Naive thymus-derived CD4-positive, alpha-beta T cell (primary cell): ENCODE measurements around the gene NEMF. TPM values are rescaled to one million over a fixed set of nuclear protein-coding genes. Genes with fewer than 3 reads are reported as not detected.

Experiments used
- ATAC-seq: fragments of 150-1000 bp; cut with Tn5 transposase; 2 replicates; pipeline ENCODE4 v1.10.0; 2021; ENCODE audit warnings: mild to moderate bottlenecking, moderate library complexity
- CTCF ChIA-PET: fragments of 350-600 bp; sonication (Branson Sonifier 250); formaldehyde crosslinking; loops from one replicate; lab custom pipeline; 2021; ENCODE audit warnings: antibody characterized with exemption; lab: Charles Lee
- POLR2A ChIA-PET: fragments of 350-600 bp; sonication (Branson Sonifier 250); formaldehyde crosslinking; loops from one replicate; lab custom pipeline; 2021; ENCODE audit warnings: antibody characterized with exemption, inconsistent platforms; lab: Charles Lee
- DNase-seq, 9 donors: peaks; one replicate each; pipeline versions ENCODE4 v3.0.0 to v3.0.0-alpha.2; 2020 to 2022; ENCODE audit warnings: mixed read lengths in 1 of 9
- H3K27ac ChIP-seq: one replicate; pipeline ENCODE4 v1.7.0; 2013; ENCODE audit warnings: mild to moderate bottlenecking, low read depth, low read length, moderate library complexity
- H3K27me3 ChIP-seq, 2 donors: one replicate each; pipeline ENCODE4 v1.7.0; 2013; ENCODE audit warnings: low read length in 2 of 2, mild to moderate bottlenecking in 2 of 2, moderate library complexity in 2 of 2; ENCODE audit not compliant: control insufficient read depth in 2 of 2, insufficient read depth in 2 of 2
- H3K36me3 ChIP-seq, 3 experiments: 1 replicate in 2 of 3; 2 replicates in 1 of 3; pipeline ENCODE4 v1.7.0; 2013; ENCODE audit warnings: low read length in 3 of 3, mild to moderate bottlenecking in 3 of 3, moderate library complexity in 1 of 3; ENCODE audit not compliant: insufficient read depth in 3 of 3, control insufficient read depth in 2 of 3
- H3K4me1 ChIP-seq, 2 donors: one replicate each; pipeline ENCODE4 v1.7.0; 2013; ENCODE audit warnings: low read length in 2 of 2, mild to moderate bottlenecking in 2 of 2, moderate library complexity in 1 of 2; ENCODE audit not compliant: control insufficient read depth in 2 of 2, insufficient read depth in 2 of 2
- H3K4me3 ChIP-seq: 2 replicates; pipeline ENCODE4 v1.7.0; 2013; ENCODE audit warnings: mild to moderate bottlenecking, low read length
- H3K9me3 ChIP-seq, 3 experiments: 1 replicate in 2 of 3; 2 replicates in 1 of 3; pipeline ENCODE4 v1.7.0; 2013; ENCODE audit warnings: low read length in 3 of 3; ENCODE audit not compliant: control insufficient read depth in 2 of 3
- H3K27ac Mint-ChIP-seq, 9 donors: one replicate each; pipeline ENCODE4 v1.8.0; 2020 to 2022; ENCODE audit warnings: mixed read lengths in 9 of 9, mild to moderate bottlenecking in 8 of 9, moderate library complexity in 5 of 9, inconsistent platforms in 2 of 9
- H3K27me3 Mint-ChIP-seq, 5 donors: one replicate each; pipeline ENCODE4 v1.8.0; 2021 to 2022; ENCODE audit warnings: mixed read lengths in 5 of 5, mild to moderate bottlenecking in 1 of 5
- H3K36me3 Mint-ChIP-seq, 5 donors: one replicate each; pipeline ENCODE4 v1.8.0; 2020 to 2022; ENCODE audit warnings: mixed read lengths in 5 of 5, mild to moderate bottlenecking in 3 of 5, inconsistent platforms in 1 of 5
- H3K4me1 Mint-ChIP-seq, 7 donors: one replicate each; pipeline ENCODE4 v1.8.0; 2020 to 2022; ENCODE audit warnings: mixed read lengths in 7 of 7, mild to moderate bottlenecking in 3 of 7, inconsistent platforms in 1 of 7
- H3K4me3 Mint-ChIP-seq, 10 donors: one replicate each; pipeline ENCODE4 v1.8.0; 2020 to 2022; ENCODE audit warnings: mild to moderate bottlenecking in 10 of 10, mixed read lengths in 10 of 10, moderate library complexity in 6 of 10, inconsistent platforms in 2 of 10
- H3K9me3 Mint-ChIP-seq, 11 donors: one replicate each; pipeline ENCODE4 v1.8.0; 2020 to 2022; ENCODE audit warnings: mixed read lengths in 11 of 11, mild to moderate bottlenecking in 4 of 11, inconsistent platforms in 1 of 11, moderate library complexity in 1 of 11
- intact Hi-C, 2 donors: fragments of 100-400 bp; cut with micrococcal nuclease; formaldehyde crosslinking; loops; one replicate each; pipeline ENCODE4 v1.15.1; 2023
- polyA plus RNA-seq, 2 donors: library from polyadenylated mRNA; unstranded; fragments of 300-500 nt; fragmentation: Illumina TruSeq; gene quantifications; one replicate each; pipeline ENCODE4 v1.2.3, GENCODE V29; 2021
- total RNA-seq, 6 experiments: library from RNA in 5 of 6; stranded (reverse) in 5 of 6; gene quantifications; 1 replicate in 5 of 6; 2 replicates in 1 of 6; pipeline ENCODE4 v1.2.3 and lab custom pipeline; 2021 to 2026

Gene NEMF
- total and polyA plus RNA-seq, 7 experiments from 2014 or later = 36.8 to 127 (median 105) TPM

- Histone ChIP-seq H3K4me3 (peak within 1 kb of the TSS; percentile 62), H3K27ac (peak within 1 kb of the TSS; percentile 96), H3K27me3 (no peaks in the 10 kb centered on the region), H3K36me3 (peaks cover 0 to 3% (median 0%) of the 10 kb centered on the region in 3 experiments), H3K4me1 (peaks cover 26 to 27% of the 10 kb centered on the region in 2 donors), H3K9me3 (no peaks in the 10 kb centered on the region)
- POLR2A ChIA-PET = interaction anchor here (0.6 to 6.7 kb wide), 44 partner anchors 15 to 1019 kb away, joined by 3 to 92 read pairs (median 4); partner anchors contain the start of genes DMAC2L, DNAAF2, KLHDC1 and L2HGDH
- Mint-ChIP-seq H3K27me3 (peaks cover 0 to 2% (median 0%) of the 10 kb centered on the region in 5 donors), H3K4me3 (peak within 1 kb of the TSS; percentile 95 to 99 (median 98)), H3K27ac (peak within 1 kb of the TSS; percentile 98 to 100 (median 99)), H3K4me1 (peaks cover 20 to 46% (median 40%) of the 10 kb centered on the region in 7 donors), H3K36me3 (peaks cover 0 to 5% (median 0%) of the 10 kb centered on the region in 5 donors), H3K9me3 (peaks cover 0 to 6% (median 0%) of the 10 kb centered on the region in 11 donors)
- peak; percentile 84 to 94 (median 89) for DNase-seq
- intact Hi-C loops = loop anchor here (1.0 to 10.0 kb wide), 19 partner anchors 74 to 765 kb away; partner anchors contain the start of genes DMAC2L (in 2 of the 2), KLHDC1 (in 2 of the 2), L2HGDH (in 2 of the 2) and MGAT2 (in 2 of the 2)
- ATAC-seq = peak; percentile 88
- CTCF ChIA-PET = interaction anchor here (0.5 to 2.4 kb wide), 7 partner anchors 13 to 295 kb away, joined by 3 to 15 read pairs (median 5); partner anchors contain the start of genes DNAAF2, MGAT2 and RPL36AL
Observed at GRCh38 chr14:49767571-49768300, 84.9 kb downstream of the NEMF start, which contains the start of gene KLHDC2. TSS of gene KLHDC2 (plus strand) at chr14:49768153. CDS start at chr14:49768469, 316 bp downstream.

GRCh38 chr14:49767270-49767570 lies 85.4 kb downstream of the NEMF start:
- Histone ChIP-seq H3K4me3 (peak overlapping the region; percentile 62), H3K9me3 (no peaks in the 10 kb centered on the region), H3K36me3 (peaks cover 0 to 3% (median 0%) of the 10 kb centered on the region in 3 experiments), H3K27ac (peak overlapping the region; percentile 96), H3K27me3 (no peaks in the 10 kb centered on the region), H3K4me1 (peaks cover 26 to 27% of the 10 kb centered on the region in 2 donors)
- ATAC-seq (no peak), DNase-seq (no peak)
- H3K4me3 Mint-ChIP-seq = peak overlapping the region; percentile 94 to 99 (median 96)
- ChIA-PET POLR2A (interaction anchor here (0.6 to 6.7 kb wide), 32 partner anchors 15 to 765 kb away, joined by 3 to 92 read pairs (median 5); partner anchors contain the start of genes DMAC2L, DNAAF2, KLHDC1 and L2HGDH), CTCF (interaction anchor here (0.5 to 2.4 kb wide), 5 partner anchors 19 to 296 kb away, joined by 3 to 15 read pairs (median 4); partner anchors contain the start of genes DNAAF2, MGAT2 and RPL36AL)
- peaks cover 0 to 6% (median 0%) of the 10 kb centered on the region in 11 donors for H3K9me3 Mint-ChIP-seq
- peaks cover 0 to 2% (median 0%) of the 10 kb centered on the region in 5 donors for H3K27me3 Mint-ChIP-seq
- peak overlapping the region; percentile 97 to 100 (median 99) for H3K27ac Mint-ChIP-seq
- peaks cover 0 to 5% (median 3%) of the 10 kb centered on the region in 5 donors for H3K36me3 Mint-ChIP-seq
- intact Hi-C loops = loop anchor here (1.0 to 10.0 kb wide), 13 partner anchors 74 to 545 kb away; partner anchors contain the start of genes DMAC2L (in 2 of the 2), KLHDC1 (in 2 of the 2), L2HGDH (in 2 of the 2) and MGAT2 (in 2 of the 2)
- H3K4me1 Mint-ChIP-seq = peaks cover 20 to 46% (median 40%) of the 10 kb centered on the region in 7 donors

- H3K9me3 Mint-ChIP-seq = peaks cover 0 to 6% (median 0%) of the 10 kb centered on the region in 11 donors
Observed at GRCh38 chr14:49766839-49767238, 85.7 kb downstream of the NEMF start.

GRCh38 chr14:49761839-49762551 lies 90.6 kb downstream of the NEMF start:
- H3K9me3 Mint-ChIP-seq = peaks cover 0 to 3% (median 0%) of the 10 kb centered on the region in 11 donors
- H3K36me3 ChIP-seq = no peaks in the 10 kb centered on the region
- ATAC-seq (no peak), DNase-seq (no peak)
- H3K9me3 ChIP-seq = no peaks in the 10 kb centered on the region
- H3K27ac Mint-ChIP-seq = no peak overlapping the region
- H3K4me1 Mint-ChIP-seq = peaks cover 4 to 11% (median 8%) of the 10 kb centered on the region in 7 donors
- intact Hi-C loops = loop anchor here in 1 of 2 donors (10.0 kb wide), 1 partner anchor 297 kb away; no protein-coding TSS in a partner anchor
- H3K27me3 ChIP-seq = no peaks in the 10 kb centered on the region
- POLR2A ChIA-PET = interaction anchor here (1.1 kb wide), 1 partner anchor 9 kb away, joined by 5 read pairs; no protein-coding TSS in a partner anchor
- no peak overlapping the region for H3K27ac ChIP-seq
- H3K36me3 Mint-ChIP-seq = peaks cover 0 to 13% (median 6%) of the 10 kb centered on the region in 5 donors
- H3K4me3 Mint-ChIP-seq = no peak overlapping the region
- peaks cover 5% of the 10 kb centered on the region in 2 donors for H3K4me1 ChIP-seq
- peaks cover 0 to 11% (median 0%) of the 10 kb centered on the region in 5 donors for H3K27me3 Mint-ChIP-seq
- CTCF ChIA-PET = interaction anchor here (0.6 kb wide), 1 partner anchor 87 kb away, joined by 3 read pairs; no protein-coding TSS in a partner anchor
- no peak overlapping the region for H3K4me3 ChIP-seq

More at GRCh38 chr14:49766839-49767238, 85.7 kb downstream of the NEMF start:
- Histone ChIP-seq H3K4me3 (peak overlapping the region; percentile 62), H3K9me3 (no peaks in the 10 kb centered on the region), H3K4me1 (peaks cover 26 to 27% of the 10 kb centered on the region in 2 donors), H3K36me3 (peaks cover 0 to 3% (median 0%) of the 10 kb centered on the region in 3 experiments), H3K27me3 (no peaks in the 10 kb centered on the region), H3K27ac (peak overlapping the region; percentile 96)
- H3K4me3 Mint-ChIP-seq = peak overlapping the region; percentile 94 to 99 (median 96)
- peak overlapping the region; percentile 97 to 100 (median 99) for H3K27ac Mint-ChIP-seq
- H3K27me3 Mint-ChIP-seq = peaks cover 0 to 2% (median 0%) of the 10 kb centered on the region in 5 donors
- ATAC-seq = no peak
- intact Hi-C loops = loop anchor here (1.0 to 10.0 kb wide), 13 partner anchors 74 to 545 kb away; partner anchors contain the start of genes DMAC2L (in 2 of the 2), KLHDC1 (in 2 of the 2), L2HGDH (in 2 of the 2) and MGAT2 (in 2 of the 2)
- peaks cover 0 to 5% (median 3%) of the 10 kb centered on the region in 5 donors for H3K36me3 Mint-ChIP-seq
- POLR2A ChIA-PET = interaction anchor here (0.6 to 6.7 kb wide), 27 partner anchors 15 to 545 kb away, joined by 3 to 92 read pairs (median 5); partner anchors contain the start of genes DMAC2L, DNAAF2, KLHDC1 and L2HGDH
- peak in 3 of 9 donors; percentile 7 to 13 (median 8) for DNase-seq
- CTCF ChIA-PET = interaction anchor here (0.6 to 2.4 kb wide), 4 partner anchors 19 to 759 kb away, joined by 3 to 15 read pairs (median 4); partner anchors contain the start of genes MGAT2 and RPL36AL
- H3K4me1 Mint-ChIP-seq = peaks cover 20 to 46% (median 40%) of the 10 kb centered on the region in 7 donors

GRCh38 chr14:49755378-49755777 lies 97.2 kb downstream of the NEMF start:
- peaks cover 0 to 19% (median 7%) of the 10 kb centered on the region in 5 donors for H3K36me3 Mint-ChIP-seq
- ATAC-seq = no peak
- intact Hi-C loops = no loop called here

More at GRCh38 chr14:49755378-49755777, 97.2 kb downstream of the NEMF start:
- ChIA-PET POLR2A (no interaction called here), CTCF (no interaction called here)
- Mint-ChIP-seq H3K4me1 (peaks cover 0 to 5% (median 0%) of the 10 kb centered on the region in 7 donors), H3K27ac (no peak overlapping the region), H3K4me3 (no peak overlapping the region), H3K27me3 (peaks cover 0 to 22% (median 0%) of the 10 kb centered on the region in 5 donors), H3K9me3 (peaks cover 0 to 7% (median 4%) of the 10 kb centered on the region in 11 donors)
- H3K27ac ChIP-seq = no peak overlapping the region
- H3K36me3 ChIP-seq = no peaks in the 10 kb centered on the region
- no peaks in the 10 kb centered on the region for H3K27me3 ChIP-seq
- peaks cover 0 to 4% (median 0%) of the 10 kb centered on the region in 3 experiments for H3K9me3 ChIP-seq
- no peaks in the 10 kb centered on the region for H3K4me1 ChIP-seq
- DNase-seq = no peak
- no peak overlapping the region for H3K4me3 ChIP-seq
